GM23338 (cell line): ENCODE results near the gene PSMB11. TPM values are rescaled to one million over a fixed set of nuclear protein-coding genes. Genes with fewer than 3 reads are reported as not detected.
A peak's percentile ranks its signal among the peaks of the same experiment; 100 is the strongest.

Experiments
- ATAC-seq: fragments of 200-7000 bp; cut with Tn5 transposase; 3 replicates; pipeline ENCODE4 v1.9.1; 2020
- DNase-seq: peaks from one replicate; pipeline ENCODE4 v3.0.0-alpha.2; 2015; ENCODE audit warnings: low spot score
- H2AFZ ChIP-seq: fragments of 200-600 bp; sonication (generic); 2 replicates; pipeline ENCODE4 v1.8.0; 2016; ENCODE audit warnings: antibody characterized with exemption, mild to moderate bottlenecking, moderate library complexity
- H3F3A ChIP-seq: fragments of 200-600 bp; sonication (generic); replicated peaks from 2 replicates; pipeline ENCODE4 v1.8.0; 2017; ENCODE audit warnings: antibody characterized with exemption, mixed run types, low read depth
- H3K27ac ChIP-seq: fragments of 200-600 bp; sonication (generic); 2 replicates; pipeline ENCODE4 v1.6.1; 2016; ENCODE audit warnings: low read depth
- H3K27me3 ChIP-seq: fragments of 200-600 bp; sonication (generic); 2 replicates; pipeline ENCODE4 v1.8.0; 2016; ENCODE audit warnings: mild to moderate bottlenecking, mixed run types, moderate library complexity; ENCODE audit not compliant: insufficient read depth
- H3K36me3 ChIP-seq: fragments of 200-600 bp; sonication (generic); 2 replicates; pipeline ENCODE4 v1.8.0; 2016; ENCODE audit warnings: mild to moderate bottlenecking; ENCODE audit not compliant: insufficient read depth
- H3K4me1 ChIP-seq: fragments of 200-600 bp; sonication (generic); 2 replicates; pipeline ENCODE4 v1.8.0; 2016; ENCODE audit warnings: mild to moderate bottlenecking, moderate library complexity; ENCODE audit not compliant: insufficient read depth
- H3K4me2 ChIP-seq: fragments of 200-600 bp; sonication (generic); 2 replicates; pipeline ENCODE4 v1.7.1; 2017; ENCODE audit warnings: mixed run types
- H3K4me3 ChIP-seq: fragments of 200-600 bp; sonication (generic); 2 replicates; pipeline ENCODE4 v1.6.1; 2016; ENCODE audit warnings: mixed run types
- H3K79me2 ChIP-seq: fragments of 200-600 bp; sonication (generic); replicated peaks from 2 replicates; pipeline ENCODE4 v1.8.0; 2017; ENCODE audit warnings: mild to moderate bottlenecking; ENCODE audit not compliant: insufficient read depth
- H3K9me2 ChIP-seq: fragments of 200-600 bp; sonication (generic); 2 replicates; pipeline ENCODE4 v1.8.0; 2017; ENCODE audit not compliant: insufficient read depth
- H4K20me1 ChIP-seq: fragments of 200-600 bp; sonication (generic); replicated peaks from 2 replicates; pipeline ENCODE4 v1.8.0; 2017; ENCODE audit warnings: mild to moderate bottlenecking; ENCODE audit not compliant: insufficient read depth
- H3K27ac Mint-ChIP-seq: 2 replicates; pipeline ENCODE4 v1.8.0; 2020; ENCODE audit warnings: inconsistent platforms, mild to moderate bottlenecking, moderate library complexity, mixed read lengths
- H3K27me3 Mint-ChIP-seq: 3 replicates; pipeline ENCODE4 v1.8.0; 2022; ENCODE audit warnings: low read depth, mild to moderate bottlenecking, moderate library complexity, mixed read lengths, inconsistent platforms; ENCODE audit not compliant: insufficient read depth, poor library complexity
- H3K36me3 Mint-ChIP-seq: 3 replicates; pipeline ENCODE4 v1.8.0; 2021; ENCODE audit warnings: low read depth, mild to moderate bottlenecking, inconsistent platforms, moderate library complexity, mixed read lengths
- H3K4me1 Mint-ChIP-seq: 3 replicates; pipeline ENCODE4 v1.8.0; 2020; ENCODE audit warnings: mild to moderate bottlenecking, inconsistent platforms, mixed read lengths
- H3K4me3 Mint-ChIP-seq: 3 replicates; pipeline ENCODE4 v1.8.0; 2021; ENCODE audit warnings: moderate library complexity, mild to moderate bottlenecking, inconsistent platforms, mixed read lengths
- H3K9me3 Mint-ChIP-seq: 3 replicates; pipeline ENCODE4 v1.8.0; 2020; ENCODE audit warnings: moderate library complexity, mild to moderate bottlenecking, inconsistent platforms, mixed read lengths
- CREB1 ChIP-seq: fragments of 250-450 bp; sonication (Bioruptor Pico); IDR thresholded peaks from 2 replicates; pipeline ENCODE4 v1.5.0; 2020; ENCODE audit warnings: low read depth, mild to moderate bottlenecking, moderate library complexity
- EZH2 ChIP-seq: fragments of 200-600 bp; sonication (generic); IDR thresholded peaks from one replicate; pipeline ENCODE4 v1.8.0; 2017; ENCODE audit warnings: antibody characterized with exemption, mild to moderate bottlenecking, low read depth; ENCODE audit not compliant: unreplicated experiment
- JUNB ChIP-seq: IDR thresholded peaks from one replicate; pipeline ENCODE4 v1.6.1; 2016; ENCODE audit warnings: antibody characterized with exemption; ENCODE audit not compliant: unreplicated experiment
- NANOG ChIP-seq: IDR thresholded peaks from 2 replicates; pipeline ENCODE4 v1.6.1; 2016; ENCODE audit warnings: antibody characterized with exemption, borderline replicate concordance
- POLR2AphosphoS5 ChIP-seq: IDR thresholded peaks from 2 replicates; pipeline ENCODE4 v1.6.1; 2016; ENCODE audit warnings: antibody characterized with exemption, low read depth
- REST ChIP-seq: IDR thresholded peaks from one replicate; pipeline ENCODE4 v1.6.1; 2018; ENCODE audit warnings: antibody characterized with exemption; ENCODE audit not compliant: unreplicated experiment
- STAT1 ChIP-seq: IDR thresholded peaks from one replicate; pipeline ENCODE4 v1.6.1; 2016; ENCODE audit warnings: antibody characterized with exemption; ENCODE audit not compliant: unreplicated experiment
- ZNF462 ChIP-seq: fragments of 250-450 bp; sonication (Bioruptor Pico); IDR thresholded peaks from 2 replicates; pipeline ENCODE4 v1.5.0; 2020; ENCODE audit warnings: mild to moderate bottlenecking, moderate library complexity
- polyA plus RNA-seq: library from polyadenylated mRNA; unstranded; fragments of >200 nt; fragmentation: Nextera tagmentation; extraction: Ambion mirVana; gene quantifications from 2 replicates; pipeline ENCODE4 v1.2.1, GENCODE V29; 2016
- total RNA-seq: library from RNA; depleted of rRNA; stranded (reverse); fragments of >200 nt; shearing (Covaris generic); gene quantifications from 2 replicates; pipeline ENCODE4 v1.2.3, GENCODE V29; 2014

Gene PSMB11
- total and polyA plus RNA-seq, 2 experiments from 2014 or later, result 0.07 TPM; not detected in 1

- Histone ChIP-seq H3K79me2 (no peaks in the 10 kb centered on the region), H3K27me3 (no peaks in the 10 kb centered on the region), H3F3A (0 out of 2 replicates have a peak, but pooled peaks cover 5% of the 10 kb centered on the region), H3K4me3 (peak overlapping the region; percentile 64), H2AFZ (peak overlapping the region; percentile 60), H3K27ac (peak overlapping the region; percentile 96), H3K4me1 (peaks cover 11% of the 10 kb centered on the region; the same call in 1 of the 2 replicates), H3K4me2 (peak overlapping the region; percentile 79), H4K20me1 (no peaks in the 10 kb centered on the region), H3K9me2 (no peaks in the 10 kb centered on the region), H3K36me3 (no peaks in the 10 kb centered on the region)
- Mint-ChIP-seq H3K27ac (peak overlapping the region; percentile 100), H3K36me3 (peaks cover 5% of the 10 kb centered on the region; the same call in 2 of the 3 replicates), H3K27me3 (peaks cover 8% of the 10 kb centered on the region), H3K9me3 (no peaks in the 10 kb centered on the region; the same call in 2 of the 3 replicates), H3K4me3 (peak overlapping the region; percentile 94), H3K4me1 (peaks cover 29% of the 10 kb centered on the region)
- DNase-seq (peak; percentile 98), ATAC-seq (peak; percentile 95)
- no peak for TF ChIP-seq ZNF462
- TF ChIP-seq JUNB, result no peak
- TF ChIP-seq CREB1, result peak; percentile 74
- peak; percentile 94 for TF ChIP-seq POLR2AphosphoS5
- TF ChIP-seq EZH2, result no peak
- TF ChIP-seq REST, result no peak
- peak; percentile 30; the same call in 1 of the 2 replicates for TF ChIP-seq NANOG
- TF ChIP-seq STAT1, result no peak
These were observed 35.2 kb upstream of the PSMB11 start for GRCh38 chr14:23006544-23007419.
